Keratinocyte (primary cell): Measurements from ENCODE around the gene ZFYVE19. TPM values are rescaled to one million over a fixed set of nuclear protein-coding genes. Genes with fewer than 3 reads are reported as not detected.

Experiments
- DNase-seq: peaks from one replicate; pipeline ENCODE4 v3.0.0-alpha.2; 2011; ENCODE audit warnings: low read depth, missing footprints, low spot score
- FAIRE-seq: peaks from 2 replicates; lab custom pipeline; 2011; peaks lifted over from hg19 to GRCh38; lab: Jason Lieb, UNC
- H2AFZ ChIP-seq: 2 replicates; pipeline ENCODE4 v1.6.0; 2012; ENCODE audit warnings: low read length, control low read depth, inconsistent platforms; ENCODE audit not compliant: control insufficient read depth
- H3K27ac ChIP-seq: 2 replicates; pipeline ENCODE4 v1.5.1; 2011; ENCODE audit warnings: low read length; ENCODE audit not compliant: control insufficient read depth, insufficient read depth
- H3K27me3 ChIP-seq: 3 replicates; pipeline ENCODE4 v1.6.0; 2011; ENCODE audit warnings: low read length; ENCODE audit not compliant: control insufficient read depth, insufficient read depth; ENCODE audit errors: extremely low read depth
- H3K36me3 ChIP-seq, 2 experiments: 2 replicates in 1 of 2; 3 replicates in 1 of 2; pipeline ENCODE4 v1.5.1; 2011; ENCODE audit warnings: low read length in 2 of 2, mild to moderate bottlenecking in 1 of 2; ENCODE audit not compliant: control insufficient read depth in 2 of 2, insufficient read depth in 2 of 2; ENCODE audit errors: extremely low read depth in 1 of 2
- H3K4me1 ChIP-seq: 3 replicates; pipeline ENCODE4 v1.5.1; 2011; ENCODE audit warnings: low read length; ENCODE audit not compliant: control insufficient read depth, insufficient read depth; ENCODE audit errors: extremely low read depth
- H3K4me2 ChIP-seq: 3 replicates; pipeline ENCODE4 v1.6.0; 2011; ENCODE audit warnings: low read depth, low read length; ENCODE audit not compliant: control insufficient read depth, insufficient read depth; ENCODE audit errors: extremely low read depth
- H3K4me3 ChIP-seq, 3 experiments: fragments of 200-600 bp in 1 of 3; sonication (generic) in 1 of 3; 2 replicates in 2 of 3; 3 replicates in 1 of 3; pipeline ENCODE4 v1.5.1; 2011 to 2016; ENCODE audit warnings: low read length in 3 of 3, mild to moderate bottlenecking in 3 of 3, control low read depth in 2 of 3, inconsistent platforms in 1 of 3, low read depth in 1 of 3, mixed read lengths in 1 of 3, mixed run types in 1 of 3, moderate library complexity in 1 of 3; ENCODE audit not compliant: control insufficient read depth in 2 of 3, insufficient read depth in 2 of 3; ENCODE audit errors: extremely low read depth in 1 of 3
- H3K79me2 ChIP-seq: 2 replicates; pipeline ENCODE4 v1.6.0; 2012; ENCODE audit warnings: low read length; ENCODE audit not compliant: control insufficient read depth, insufficient read depth
- H3K9ac ChIP-seq: 3 replicates; pipeline ENCODE4 v1.6.0; 2011; ENCODE audit warnings: low read length; ENCODE audit not compliant: control insufficient read depth, insufficient read depth; ENCODE audit errors: extremely low read depth
- H3K9me1 ChIP-seq: 3 replicates; pipeline ENCODE4 v1.6.0; 2011; ENCODE audit warnings: low read length; ENCODE audit not compliant: control insufficient read depth, insufficient read depth; ENCODE audit errors: extremely low read depth
- H3K9me3 ChIP-seq: 2 replicates; pipeline ENCODE4 v1.5.1; 2012; ENCODE audit warnings: low read depth, low read length; ENCODE audit not compliant: control insufficient read depth
- H4K20me1 ChIP-seq: 3 replicates; pipeline ENCODE4 v1.6.0; 2011; ENCODE audit warnings: low read length; ENCODE audit not compliant: control insufficient read depth, insufficient read depth; ENCODE audit errors: extremely low read depth
- CTCF ChIP-seq, 3 experiments: IDR thresholded peaks in 1 of 3; conservative IDR thresholded peaks in 1 of 3; optimal IDR thresholded peaks in 1 of 3; 2 replicates in 2 of 3; 3 replicates in 1 of 3; pipeline versions ENCODE3 to v1.5.1; 2011; ENCODE audit warnings: low read length in 3 of 3, mild to moderate bottlenecking in 3 of 3, moderate library complexity in 2 of 3, control low read depth in 1 of 3, inconsistent platforms in 1 of 3; ENCODE audit not compliant: insufficient read depth in 2 of 3; ENCODE audit errors: extremely low read depth in 1 of 3
- EZH2 ChIP-seq: IDR thresholded peaks from one replicate; pipeline ENCODE4 v1.6.1; 2012; ENCODE audit warnings: inconsistent platforms, mild to moderate bottlenecking, low read length, moderate library complexity
- dilution Hi-C: fragments of 300-500 bp; cut with MboI; formaldehyde crosslinking; loops from one replicate; pipeline ENCODE4 v1.7.0; 2020; ENCODE audit warnings: low sequenced_read_pairs; ENCODE audit not compliant: extremely low pct_ligation_motif_present
- polyA plus RNA-seq, 5 experiments: library from polyadenylated mRNA; depleted of rRNA in 3 of 5; stranded (reverse) in 3 of 5; stranded (forward) in 1 of 5; unstranded in 1 of 5; fragments of >200 nt; gene quantifications; 1 replicate in 1 of 5; 2 replicates in 3 of 5; 3 replicates in 1 of 5; pipeline versions ENCODE4 v1.2.1 to v1.2.3, GENCODE V29; 2011 to 2012; ENCODE audit warnings: missing spikeins in 2 of 5, low read depth in 1 of 5, low replicate concordance in 1 of 5

The ZFYVE19 gene
- polyA plus RNA-seq, 1 donor (not counting 4 experiments of a cell fraction or from before 2014, with no cell fraction given), result 19.0 TPM

- H2AFZ ChIP-seq, result no peak overlapping the region
- peaks cover 42% of the 10 kb centered on the region for H3K4me1 ChIP-seq
- H3K9me3 ChIP-seq, result no peaks in the 10 kb centered on the region
- peaks cover 30 to 33% of the 10 kb centered on the region in 2 experiments for H3K36me3 ChIP-seq
- TF ChIP-seq CTCF (optimal IDR thresholded peaks at IDR 0.05 in 1 of 3, IDR thresholded peaks at IDR 0.05 in 1 of 3, conservative IDR thresholded peaks at IDR 0.05 in 1 of 3; ENCODE audit: extremely low read depth in 1 of 3, insufficient read depth in 2 of 3, low read length in 3 of 3) (no peak), EZH2 (no peak)
- H3K9me1 ChIP-seq, result peaks cover 2% of the 10 kb centered on the region
- H3K27ac ChIP-seq, result no peak overlapping the region
- no peak for DNase-seq
- no peaks in the 10 kb centered on the region for H3K79me2 ChIP-seq
- no peaks in the 10 kb centered on the region for H3K27me3 ChIP-seq
- dilution Hi-C loops, result no loop called here
- FAIRE-seq, result no peak
- H3K4me3 ChIP-seq, result no peak overlapping the region
- no peak overlapping the region for H3K9ac ChIP-seq
- H3K4me2 ChIP-seq, result no peak overlapping the region
- H4K20me1 ChIP-seq, result no peaks in the 10 kb centered on the region
These were observed 34.9 kb upstream of the ZFYVE19 start for GRCh38 chr15:40772014-40772413.

GRCh38 chr15:40773496-40773895 lies 33.4 kb upstream of the ZFYVE19 start:
- no peak overlapping the region for H2AFZ ChIP-seq
- DNase-seq, result no peak
- no peaks in the 10 kb centered on the region for H3K9me3 ChIP-seq
- no peak overlapping the region for H3K9ac ChIP-seq
- TF ChIP-seq CTCF (optimal IDR thresholded peaks at IDR 0.05 in 1 of 3, IDR thresholded peaks at IDR 0.05 in 1 of 3, conservative IDR thresholded peaks at IDR 0.05 in 1 of 3; ENCODE audit: extremely low read depth in 1 of 3, insufficient read depth in 2 of 3, low read length in 3 of 3), result no peak
- TF ChIP-seq EZH2, result no peak
- H3K27me3 ChIP-seq, result no peaks in the 10 kb centered on the region
- no peak overlapping the region for H3K27ac ChIP-seq
- H3K4me2 ChIP-seq, result no peak overlapping the region
- no peaks in the 10 kb centered on the region for H4K20me1 ChIP-seq
- H3K9me1 ChIP-seq, result no peaks in the 10 kb centered on the region
- H3K4me1 ChIP-seq, result peaks cover 34% of the 10 kb centered on the region
- H3K4me3 ChIP-seq, result no peak overlapping the region
- peaks cover 31 to 32% of the 10 kb centered on the region in 2 experiments for H3K36me3 ChIP-seq
- FAIRE-seq, result no peak
- no peaks in the 10 kb centered on the region for H3K79me2 ChIP-seq
- dilution Hi-C loops, result no loop called here
